ENCODE measurements around the gene GSTT4.
"Not testable (repeated sequence)": the region's sequence is repeated elsewhere in the genome, so short reads cannot be mapped to it uniquely, and the experiment has no call there.

Gene GSTT4

DNA sequence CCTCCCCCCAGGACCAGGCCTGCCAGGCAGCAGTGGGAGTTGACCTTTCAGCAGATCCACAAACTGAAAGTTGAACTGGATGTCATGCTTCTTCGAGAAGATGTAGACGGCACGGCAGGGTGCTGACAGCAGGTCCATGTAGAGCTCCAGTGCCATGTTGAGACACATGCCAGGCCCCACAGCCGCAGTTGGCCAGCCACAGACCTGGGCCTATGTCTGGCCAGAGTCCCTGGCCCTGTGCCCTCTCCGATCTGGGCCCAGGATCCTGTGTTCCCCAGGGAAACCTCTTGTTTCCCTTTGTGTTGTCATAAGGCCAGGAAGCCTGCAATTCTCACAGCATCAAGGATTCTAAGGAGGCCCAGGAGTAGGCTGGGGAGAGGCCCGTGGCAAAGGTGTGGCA is at the start of gene GSTT4:
Gene GSTT4 (minus strand): TSS at position 253 of the 400 bp plus-strand sequence. CDS start 97 bp downstream, at position 156.
- Mint-ChIP-seq H3K27ac (no peak within 1 kb of the TSS), H3K27me3 (no peaks in the 10 kb centered on the region), H3K4me1 (ENCODE audit: low read depth) (peaks cover 2% of the 10 kb centered on the region), H3K36me3 (ENCODE audit: low read depth) (no peaks in the 10 kb centered on the region), H3K4me3 (no peak within 1 kb of the TSS), H3K9me3 (no peaks in the 10 kb centered on the region)

DNA sequence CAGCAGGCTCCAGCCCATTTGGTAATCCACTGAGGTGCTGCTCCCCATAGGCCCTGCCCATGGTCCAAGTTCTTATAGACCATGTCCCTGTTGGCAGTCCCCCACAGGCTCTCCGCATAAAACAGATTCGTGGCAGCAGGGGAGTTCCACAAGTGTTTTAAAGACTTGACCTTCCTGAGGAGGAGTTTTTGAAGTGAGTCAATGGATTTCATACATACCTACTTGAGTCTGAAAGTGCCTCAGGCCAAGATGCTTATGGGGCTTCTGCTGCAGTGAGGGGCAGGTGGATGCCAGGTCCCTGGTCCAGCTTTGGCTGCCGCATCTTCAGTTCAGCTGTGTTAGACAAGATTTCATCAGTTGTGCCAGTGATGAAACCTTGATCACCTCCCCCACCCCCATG is 49.1 kb upstream of the GSTT4 start:
- H3K36me3 Mint-ChIP-seq (ENCODE audit: low read depth), result peaks cover 53% of the 10 kb centered on the region
- H3K27me3 Mint-ChIP-seq, result no peaks in the 10 kb centered on the region
- H3K9me3 Mint-ChIP-seq, result no peaks in the 10 kb centered on the region
- no peak overlapping the region for H3K27ac Mint-ChIP-seq
- H3K4me3 Mint-ChIP-seq, result no peak overlapping the region
- peaks cover 7% of the 10 kb centered on the region for H3K4me1 Mint-ChIP-seq (ENCODE audit: low read depth)

DNA sequence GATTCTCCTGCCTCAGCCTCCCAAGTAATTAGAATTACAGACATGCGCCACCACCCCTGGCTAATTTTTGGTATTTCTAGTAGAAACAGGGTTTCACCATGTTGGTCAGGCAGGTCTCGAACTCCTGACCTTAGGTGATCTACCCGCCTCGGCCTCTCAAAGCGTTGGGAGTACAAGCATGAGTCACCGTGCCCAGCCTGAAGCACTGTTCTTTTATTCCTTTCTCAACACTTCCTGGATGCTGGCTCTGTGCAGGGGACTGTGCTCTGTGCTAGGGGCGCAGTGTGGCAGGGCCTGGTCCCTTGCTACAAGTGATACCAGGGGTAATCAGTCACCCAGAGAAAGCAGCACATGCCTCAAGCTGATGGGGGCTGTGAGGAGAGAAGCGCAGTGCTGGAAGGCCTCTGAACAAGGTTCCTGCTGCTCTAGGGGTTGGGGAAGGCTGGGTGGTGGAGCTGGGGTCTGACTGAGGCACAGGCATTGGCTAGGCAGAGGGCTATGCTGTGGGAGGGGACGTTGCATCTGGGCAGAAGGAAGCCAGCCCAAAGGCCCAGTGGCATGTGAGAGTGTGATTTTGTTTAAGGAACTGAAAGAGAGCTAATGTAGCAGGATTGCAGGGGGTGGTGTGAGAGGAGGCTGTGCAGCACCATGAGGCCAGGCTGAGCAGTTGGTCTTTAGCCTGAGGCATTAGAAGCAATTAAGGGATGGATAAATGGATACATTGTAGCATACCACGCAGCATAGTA is 48.4 kb upstream of the GSTT4 start:
- Mint-ChIP-seq H3K27me3 (no peaks in the 10 kb centered on the region), H3K9me3 (no peaks in the 10 kb centered on the region), H3K4me3 (no peak overlapping the region), H3K36me3 (ENCODE audit: low read depth) (peaks cover 54% of the 10 kb centered on the region), H3K4me1 (ENCODE audit: low read depth) (peaks cover 7% of the 10 kb centered on the region), H3K27ac (no peak overlapping the region)

DNA sequence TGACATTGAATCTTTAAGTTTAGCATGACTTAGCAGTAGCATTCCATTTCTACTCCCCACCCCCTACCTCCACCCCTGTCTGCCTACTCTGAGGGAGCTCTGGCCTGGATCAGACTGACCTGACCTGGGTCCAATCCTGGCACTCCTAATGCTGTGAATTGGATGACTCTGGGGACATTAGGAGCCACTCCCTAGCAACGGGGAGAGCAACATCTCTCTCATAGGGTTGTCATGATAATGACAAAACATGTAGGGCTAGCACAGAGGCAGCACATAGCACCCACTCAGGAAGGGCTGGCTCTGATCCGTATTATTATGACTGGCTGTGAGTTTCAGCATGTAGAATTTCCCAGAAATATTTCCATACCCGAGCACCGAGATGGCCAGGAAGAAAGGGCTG is 46.3 kb upstream of the GSTT4 start:
- H3K36me3 Mint-ChIP-seq (ENCODE audit: low read depth), result peaks cover 57% of the 10 kb centered on the region
- no peak overlapping the region for H3K27ac Mint-ChIP-seq
- H3K9me3 Mint-ChIP-seq, result no peaks in the 10 kb centered on the region
- peaks cover 7% of the 10 kb centered on the region for H3K4me1 Mint-ChIP-seq (ENCODE audit: low read depth)
- no peaks in the 10 kb centered on the region for H3K27me3 Mint-ChIP-seq
- H3K4me3 Mint-ChIP-seq, result no peak overlapping the region

DNA sequence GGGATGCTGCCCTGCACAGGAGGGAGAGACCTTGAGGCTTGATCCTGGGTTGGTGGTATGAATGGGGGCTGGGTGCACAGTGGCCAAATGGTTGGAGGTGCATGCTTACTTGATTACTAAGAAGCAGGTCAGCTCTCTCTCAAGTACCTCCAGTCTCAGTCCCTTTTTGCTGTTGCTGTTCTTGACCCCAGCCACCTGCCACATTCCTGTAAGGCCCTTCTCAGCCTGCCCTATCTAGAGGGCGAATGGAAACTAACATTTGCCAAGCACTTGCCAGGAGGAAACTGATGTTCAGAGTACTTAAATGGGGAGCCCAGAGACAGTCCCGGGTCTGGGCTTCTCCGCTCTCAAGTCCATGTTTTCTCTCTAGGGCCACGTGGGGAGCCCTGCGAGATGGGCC is 45.8 kb upstream of the GSTT4 start:
- Mint-ChIP-seq H3K4me1 (ENCODE audit: low read depth) (peaks cover 9% of the 10 kb centered on the region), H3K4me3 (no peak overlapping the region), H3K9me3 (no peaks in the 10 kb centered on the region), H3K27ac (no peak overlapping the region), H3K36me3 (ENCODE audit: low read depth) (peaks cover 57% of the 10 kb centered on the region), H3K27me3 (no peaks in the 10 kb centered on the region)

DNA sequence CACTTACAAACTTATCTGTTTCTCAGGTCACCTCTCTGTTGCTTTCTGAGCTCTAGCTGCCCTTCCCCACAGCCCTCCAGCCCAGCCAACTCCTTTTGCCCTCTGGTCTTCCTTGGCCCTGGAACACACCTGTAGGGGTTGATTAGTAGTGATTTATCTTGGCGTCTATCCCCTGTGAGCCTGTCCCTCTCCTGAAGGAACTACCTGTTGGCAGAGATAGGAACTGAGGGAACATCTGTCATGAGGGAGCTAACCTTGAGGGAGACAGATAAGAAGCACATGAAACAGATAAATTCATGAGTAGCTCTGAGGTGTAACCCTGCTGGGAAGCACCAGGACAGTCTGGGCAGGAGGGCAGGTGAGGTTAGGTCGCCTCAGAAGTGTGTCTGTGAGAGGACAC is 44.7 kb upstream of the GSTT4 start:
- no peaks in the 10 kb centered on the region for H3K27me3 Mint-ChIP-seq
- no peaks in the 10 kb centered on the region for H3K9me3 Mint-ChIP-seq
- peaks cover 12% of the 10 kb centered on the region for H3K4me1 Mint-ChIP-seq (ENCODE audit: low read depth)
- H3K27ac Mint-ChIP-seq, result no peak overlapping the region
- no peak overlapping the region for H3K4me3 Mint-ChIP-seq
- peaks cover 58% of the 10 kb centered on the region for H3K36me3 Mint-ChIP-seq (ENCODE audit: low read depth)

DNA sequence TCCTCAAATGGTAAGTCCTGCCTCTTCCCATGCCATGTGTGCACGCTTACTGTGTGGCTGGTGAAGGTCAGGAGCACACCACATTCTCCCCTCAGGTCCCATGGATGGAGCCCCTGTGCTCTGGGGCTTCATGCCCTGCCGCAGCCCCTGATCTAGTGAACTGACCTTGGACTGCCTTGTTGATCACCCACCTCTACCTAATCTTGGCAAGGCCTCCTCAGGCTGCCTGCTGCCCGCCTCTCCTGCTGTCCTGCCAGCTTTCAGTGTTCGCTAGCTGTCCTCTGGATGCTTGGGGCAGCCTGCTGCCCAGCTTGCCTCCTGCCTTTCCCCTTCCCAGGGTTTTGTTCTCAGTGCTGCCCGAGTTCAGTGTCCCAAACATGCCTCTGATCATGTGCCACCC is 44.0 kb upstream of the GSTT4 start:
- H3K27ac Mint-ChIP-seq, result no peak overlapping the region
- H3K4me1 Mint-ChIP-seq (ENCODE audit: low read depth), result peaks cover 12% of the 10 kb centered on the region
- H3K4me3 Mint-ChIP-seq, result no peak overlapping the region
- no peaks in the 10 kb centered on the region for H3K9me3 Mint-ChIP-seq
- peaks cover 65% of the 10 kb centered on the region for H3K36me3 Mint-ChIP-seq (ENCODE audit: low read depth)
- H3K27me3 Mint-ChIP-seq, result no peaks in the 10 kb centered on the region

DNA sequence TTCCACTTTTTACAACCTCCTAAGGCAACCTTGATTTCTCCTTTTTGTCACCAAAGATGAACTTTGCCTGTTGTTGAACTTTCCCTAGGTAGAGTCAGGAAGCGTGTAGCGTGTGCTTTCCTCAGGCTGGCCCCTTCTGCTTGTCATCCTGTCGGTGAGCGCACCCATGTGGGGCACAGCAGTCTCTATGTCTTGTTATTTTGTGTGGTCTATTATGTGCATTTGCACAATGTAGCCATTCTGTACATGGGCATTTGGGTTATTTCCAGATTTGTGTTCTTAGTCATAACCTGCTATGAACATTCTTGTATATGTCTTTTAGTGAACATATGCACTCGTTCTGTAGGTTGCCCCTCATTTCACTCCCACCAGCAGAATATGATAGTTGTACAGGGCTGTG is 40.8 kb upstream of the GSTT4 start:
- H3K4me1 Mint-ChIP-seq (ENCODE audit: low read depth), result peaks cover 5% of the 10 kb centered on the region
- H3K4me3 Mint-ChIP-seq, result no peak overlapping the region
- no peak overlapping the region for H3K27ac Mint-ChIP-seq
- H3K9me3 Mint-ChIP-seq, result no peaks in the 10 kb centered on the region
- H3K36me3 Mint-ChIP-seq (ENCODE audit: low read depth), result peaks cover 81% of the 10 kb centered on the region
- no peaks in the 10 kb centered on the region for H3K27me3 Mint-ChIP-seq

DNA sequence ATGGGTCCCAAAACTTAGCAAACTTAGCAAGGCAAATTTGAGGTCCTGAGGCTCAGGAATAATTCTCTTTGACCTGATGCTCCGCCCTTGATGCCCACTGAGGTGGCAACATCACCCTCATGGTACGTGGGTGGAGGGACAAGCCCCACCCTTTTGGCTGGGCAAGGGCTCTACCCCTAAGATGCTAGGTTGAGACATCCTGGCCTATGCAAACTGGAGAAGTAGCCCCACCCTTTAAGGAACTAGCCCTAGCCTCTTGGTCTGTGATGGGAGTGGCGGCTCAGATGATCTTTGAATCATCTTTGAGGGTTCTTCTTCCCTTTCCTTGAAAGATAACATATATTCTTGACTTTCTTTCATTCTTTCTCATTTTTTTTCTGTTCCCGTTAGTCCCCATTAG is 38.7 kb upstream of the GSTT4 start:
- H3K4me1 Mint-ChIP-seq (ENCODE audit: low read depth), result peaks cover 8% of the 10 kb centered on the region
- no peak overlapping the region for H3K27ac Mint-ChIP-seq
- H3K4me3 Mint-ChIP-seq, result no peak overlapping the region
- no peaks in the 10 kb centered on the region for H3K27me3 Mint-ChIP-seq
- H3K36me3 Mint-ChIP-seq (ENCODE audit: low read depth), result peaks cover 75% of the 10 kb centered on the region
- H3K9me3 Mint-ChIP-seq, result no peaks in the 10 kb centered on the region

DNA sequence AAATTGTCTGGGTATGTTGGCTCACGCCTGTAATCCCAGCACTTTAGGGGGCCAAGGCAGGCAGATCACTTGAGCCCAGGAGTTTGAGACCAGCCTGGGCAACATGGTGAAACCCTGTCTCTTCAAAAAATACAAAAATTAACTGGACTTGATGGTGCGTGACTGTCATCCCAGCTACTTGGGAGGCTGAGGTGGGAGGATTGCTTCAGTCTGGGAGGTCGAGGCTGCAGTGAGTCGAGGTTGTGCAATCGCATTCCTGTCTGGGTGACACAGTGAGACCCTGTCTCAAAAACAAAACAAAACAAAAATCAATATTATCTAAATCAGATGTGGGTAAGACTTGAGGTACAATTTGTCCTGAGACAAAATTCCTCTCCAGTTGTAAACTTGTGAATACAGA is 38.2 kb upstream of the GSTT4 start:
- Mint-ChIP-seq H3K4me1 (ENCODE audit: low read depth) (peaks cover 13% of the 10 kb centered on the region), H3K36me3 (ENCODE audit: low read depth) (peaks cover 75% of the 10 kb centered on the region)
- not testable (repeated sequence) for H3K27me3 Mint-ChIP-seq, H3K9me3 Mint-ChIP-seq, H3K4me3 Mint-ChIP-seq, H3K27ac Mint-ChIP-seq

DNA sequence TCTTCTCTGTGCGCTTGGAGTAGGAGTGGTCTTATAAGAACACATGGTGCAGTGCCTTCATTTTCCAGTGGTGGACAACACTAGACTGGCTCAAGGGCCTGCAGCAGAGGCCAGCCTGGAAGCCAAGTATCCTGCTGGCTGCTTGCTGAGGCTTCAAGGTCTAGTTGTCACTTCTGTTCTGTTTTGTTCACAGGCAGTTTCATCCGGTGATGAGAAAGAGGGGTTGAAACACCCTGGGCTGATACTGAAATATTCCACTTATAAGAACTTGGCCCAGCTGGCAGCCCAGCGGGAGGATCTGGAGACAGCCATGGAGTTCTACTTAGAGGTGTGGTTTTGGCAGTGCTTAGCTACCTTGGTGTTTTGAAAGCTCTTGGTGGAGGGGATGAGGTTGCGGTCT is 35.7 kb upstream of the GSTT4 start:
- Mint-ChIP-seq H3K36me3 (ENCODE audit: low read depth) (peaks cover 75% of the 10 kb centered on the region), H3K4me3 (no peak overlapping the region), H3K27ac (no peak overlapping the region)

DNA sequence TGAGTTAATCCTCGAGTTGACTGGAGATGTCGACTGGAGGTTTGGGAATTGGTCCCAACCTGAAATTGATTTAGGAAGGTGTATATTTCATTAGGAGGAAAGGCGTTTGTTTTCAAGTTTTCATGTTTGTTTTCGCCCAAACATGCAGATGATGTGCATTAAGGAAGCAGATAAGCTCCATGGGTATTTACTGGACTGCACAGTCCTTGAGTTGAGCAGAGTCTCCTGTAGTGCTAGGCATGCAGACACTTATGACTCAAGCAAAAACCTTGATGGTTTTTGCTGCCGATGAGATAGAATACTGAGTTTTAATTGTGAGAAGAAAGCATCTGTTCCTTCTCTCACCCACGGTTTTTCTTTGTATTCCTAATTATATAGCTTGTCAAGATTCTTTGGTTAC is 33.8 kb upstream of the GSTT4 start:
- Mint-ChIP-seq H3K36me3 (ENCODE audit: low read depth) (peaks cover 62% of the 10 kb centered on the region), H3K9me3 (no peaks in the 10 kb centered on the region), H3K4me3 (no peak overlapping the region), H3K27me3 (no peaks in the 10 kb centered on the region), H3K27ac (no peak overlapping the region), H3K4me1 (ENCODE audit: low read depth) (peaks cover 46% of the 10 kb centered on the region)

More for the DNA sequence above, 35.7 kb upstream of the GSTT4 start:
- Mint-ChIP-seq H3K9me3 (no peaks in the 10 kb centered on the region), H3K27me3 (no peaks in the 10 kb centered on the region), H3K4me1 (ENCODE audit: low read depth) (peaks cover 33% of the 10 kb centered on the region)

DNA sequence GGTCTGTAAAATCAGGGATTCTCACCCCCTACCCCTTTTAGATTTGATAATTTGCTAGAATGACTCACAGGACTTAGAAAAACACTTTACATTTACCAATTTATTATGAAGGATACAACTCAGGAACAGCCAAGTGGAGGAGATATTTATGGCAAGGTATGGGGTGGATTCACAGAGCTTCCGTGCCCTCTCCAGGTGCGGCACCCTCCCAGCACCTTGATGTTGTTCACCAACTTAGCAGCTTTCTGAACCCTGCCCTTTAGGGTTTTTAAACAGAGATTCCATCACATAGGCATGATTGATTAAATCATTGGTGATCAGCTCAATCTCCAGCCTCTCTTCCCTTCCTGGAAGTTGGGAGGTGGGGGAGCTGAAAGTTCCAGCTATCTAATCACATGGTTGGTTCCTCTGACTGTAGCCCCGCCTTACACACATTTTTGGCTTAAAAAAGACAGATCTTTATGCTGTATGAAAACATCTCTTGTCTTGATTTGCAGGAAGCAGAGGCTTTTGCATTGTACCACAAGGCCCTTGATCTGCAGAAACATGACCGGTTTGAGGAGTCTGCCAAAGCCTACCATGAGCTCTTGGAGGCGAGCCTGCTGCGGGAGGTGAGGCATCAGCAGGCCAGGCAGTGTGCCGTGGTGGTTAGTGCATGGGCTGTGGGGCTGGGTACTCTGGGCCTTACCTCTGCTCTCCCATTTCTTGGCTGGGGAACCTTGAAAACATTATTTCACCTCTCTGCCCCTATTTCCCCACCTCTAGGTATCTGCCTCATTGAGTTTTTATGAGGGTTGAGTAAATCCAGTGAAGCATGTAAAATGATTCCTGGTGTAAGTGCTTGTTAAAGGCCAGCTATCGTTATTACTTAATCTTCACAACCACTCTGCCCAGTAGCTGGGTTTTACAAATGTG is 32.9 kb upstream of the GSTT4 start:
- peak overlapping the region; percentile 1 for H3K27ac Mint-ChIP-seq
- H3K36me3 Mint-ChIP-seq (ENCODE audit: low read depth), result peaks cover 57% of the 10 kb centered on the region
- H3K4me1 Mint-ChIP-seq (ENCODE audit: low read depth), result peaks cover 46% of the 10 kb centered on the region
- no peaks in the 10 kb centered on the region for H3K9me3 Mint-ChIP-seq
- no peak overlapping the region for H3K4me3 Mint-ChIP-seq
- no peaks in the 10 kb centered on the region for H3K27me3 Mint-ChIP-seq

DNA sequence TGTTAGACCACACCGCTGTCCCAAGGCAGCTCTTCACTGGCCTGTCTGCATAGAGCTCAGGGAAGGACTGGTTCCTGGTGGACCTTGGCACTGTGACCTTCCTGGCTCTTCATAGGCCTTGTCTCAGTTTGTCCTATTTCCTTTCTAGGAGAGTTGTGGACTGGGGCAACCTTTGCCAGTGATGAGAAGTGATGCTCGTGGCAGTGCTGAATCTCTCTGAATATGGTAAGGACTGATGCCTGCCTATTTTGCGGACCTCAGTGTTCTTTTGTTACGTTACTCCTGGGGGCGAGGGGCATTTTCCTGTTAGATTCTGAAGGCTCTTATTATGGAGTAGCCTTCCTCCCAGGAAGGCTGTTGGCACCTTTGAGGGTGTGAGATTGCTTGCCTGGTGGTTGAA is 30.0 kb upstream of the GSTT4 start:
- H3K4me1 Mint-ChIP-seq (ENCODE audit: low read depth), result peaks cover 53% of the 10 kb centered on the region

DNA sequence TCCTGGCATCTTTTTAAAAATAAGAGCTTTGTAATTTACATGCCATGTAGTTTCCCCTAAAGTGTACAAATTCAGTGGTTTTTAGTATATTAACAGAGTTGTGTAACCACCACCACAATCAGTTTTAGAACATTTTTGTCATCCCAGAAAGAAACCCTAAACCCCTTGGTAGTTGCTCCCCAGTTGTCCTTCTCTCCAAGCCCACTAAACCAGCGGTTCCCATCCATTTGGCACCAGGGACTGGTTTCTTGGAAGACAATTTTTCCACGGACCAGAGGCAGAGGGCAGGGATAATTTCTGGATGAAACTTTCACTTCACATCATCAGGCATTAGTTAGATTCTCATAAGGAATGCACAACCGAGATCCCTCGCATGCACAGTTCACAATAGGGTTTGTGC is 28.5 kb upstream of the GSTT4 start:
- Mint-ChIP-seq H3K27ac (no peak overlapping the region), H3K9me3 (no peaks in the 10 kb centered on the region), H3K4me1 (ENCODE audit: low read depth) (peaks cover 53% of the 10 kb centered on the region), H3K4me3 (no peak overlapping the region), H3K36me3 (ENCODE audit: low read depth) (peaks cover 31% of the 10 kb centered on the region), H3K27me3 (no peaks in the 10 kb centered on the region)

More for the DNA sequence above, 30.0 kb upstream of the GSTT4 start:
- peaks cover 40% of the 10 kb centered on the region for H3K36me3 Mint-ChIP-seq (ENCODE audit: low read depth)
- H3K27me3 Mint-ChIP-seq, result no peaks in the 10 kb centered on the region
- H3K4me3 Mint-ChIP-seq, result no peak overlapping the region
- no peaks in the 10 kb centered on the region for H3K9me3 Mint-ChIP-seq
- no peak overlapping the region for H3K27ac Mint-ChIP-seq
